Thymus (tissue), 11 donors: ENCODE data around the gene CCDC141. TPM values are rescaled to one million over a fixed set of nuclear protein-coding genes. Genes with fewer than 3 reads are reported as not detected.
A peak's percentile ranks its signal among the peaks of the same experiment; 100 is the strongest.
"Not testable (repeated sequence)": the region's sequence is repeated elsewhere in the genome, so short reads cannot be mapped to it uniquely, and the experiment has no call there.

ENCODE experiments used
- DNase-seq, 9 donors: peaks; one replicate each; pipeline ENCODE4 v3.0.0-alpha.2; 2013; ENCODE audit warnings: low spot score in 9 of 9, low read depth in 6 of 9, missing footprints in 1 of 9
- H3K27ac ChIP-seq, 2 donors: one replicate each; pipeline ENCODE4 v1.5.1; 2013; ENCODE audit warnings: control low read depth in 1 of 2, low read depth in 1 of 2, low read length in 1 of 2, mild to moderate bottlenecking in 1 of 2, moderate library complexity in 1 of 2
- H3K27me3 ChIP-seq, 2 donors: one replicate each; pipeline ENCODE4 v1.5.1; 2013; ENCODE audit warnings: low read length in 1 of 2; ENCODE audit not compliant: control insufficient read depth in 2 of 2, insufficient read depth in 1 of 2
- H3K36me3 ChIP-seq, 2 donors: one replicate each; pipeline ENCODE4 v1.5.1; 2013; ENCODE audit warnings: low read length in 1 of 2, mild to moderate bottlenecking in 1 of 2, moderate library complexity in 1 of 2; ENCODE audit not compliant: control insufficient read depth in 2 of 2, insufficient read depth in 2 of 2
- H3K4me1 ChIP-seq, 2 donors: one replicate each; pipeline ENCODE4 v1.5.1; 2013; ENCODE audit warnings: low read length in 2 of 2; ENCODE audit not compliant: control insufficient read depth in 2 of 2, insufficient read depth in 2 of 2
- H3K4me3 ChIP-seq, 2 donors: one replicate each; pipeline ENCODE4 v1.5.1; 2013; ENCODE audit warnings: low read length in 2 of 2, control low read depth in 1 of 2, mild to moderate bottlenecking in 1 of 2
- H3K9me3 ChIP-seq, 2 donors: one replicate each; pipeline ENCODE4 v1.5.1; 2013; ENCODE audit warnings: low read length in 1 of 2, mild to moderate bottlenecking in 1 of 2; ENCODE audit not compliant: control insufficient read depth in 2 of 2, insufficient read depth in 1 of 2
- WGBS: extraction: QIAGEN DNeasy Blood & Tissue Kit; methylation state at CpG from one replicate; pipeline ENCODE4 v1.1.7; 2013; 5-methylcytosine and 5-hydroxymethylcytosine counted together
- polyA plus RNA-seq: library from polyadenylated mRNA; stranded (reverse); fragments of 200-250 nt; gene quantifications from one replicate; pipeline ENCODE4 v1.2.3, GENCODE V29; 2013
- total RNA-seq: library from RNA; stranded (reverse); fragments of 120-200 nt; gene quantifications from one replicate; pipeline ENCODE4 v1.2.4, GENCODE V29; 2013
- donor health status: healthy.

The CCDC141 gene
- total and polyA plus RNA-seq, 2 donors = 0.84 to 5.8 TPM

GRCh38 chr2:179070895-179071294, 21.0 kb upstream of the CCDC141 start:
- no peaks in the 10 kb centered on the region for H3K27me3 ChIP-seq
- peaks cover 0 to 24% of the 10 kb centered on the region in 2 donors for H3K9me3 ChIP-seq
- H3K4me1 ChIP-seq = peaks cover 14% of the 10 kb centered on the region in 2 donors
- H3K27ac ChIP-seq = no peak overlapping the region
- H3K4me3 ChIP-seq = no peak overlapping the region
- no peaks in the 10 kb centered on the region for H3K36me3 ChIP-seq
- 98% methylated on average over 2 of the region's 2 CpGs for WGBS
- no peak for DNase-seq

GRCh38 chr2:179069685-179070084, 19.7 kb upstream of the CCDC141 start:
- Histone ChIP-seq H3K4me1 (peaks cover 14% of the 10 kb centered on the region in 2 donors), H3K36me3 (no peaks in the 10 kb centered on the region), H3K4me3 (no peak overlapping the region), H3K9me3 (peaks cover 0 to 19% of the 10 kb centered on the region in 2 donors), H3K27me3 (no peaks in the 10 kb centered on the region), H3K27ac (no peak overlapping the region)
- 50% methylated on average over 1 of the region's 1 CpG for WGBS
- DNase-seq = no peak

- H3K27me3 ChIP-seq = no peaks in the 10 kb centered on the region
- H3K36me3 ChIP-seq = no peaks in the 10 kb centered on the region
- no peak for DNase-seq
- peaks cover 0 to 18% of the 10 kb centered on the region in 2 donors for H3K9me3 ChIP-seq
- peaks cover 11 to 14% of the 10 kb centered on the region in 2 donors for H3K4me1 ChIP-seq
- H3K27ac ChIP-seq = no peak overlapping the region
- 98% methylated on average over 2 of the region's 2 CpGs for WGBS
- H3K4me3 ChIP-seq = no peak overlapping the region
Observed at GRCh38 chr2:179068991-179069643, 19.2 kb upstream of the CCDC141 start.

GRCh38 chr2:179059026-179059700, 9.2 kb upstream of the CCDC141 start:
- Histone ChIP-seq H3K36me3 (no peaks in the 10 kb centered on the region), H3K27ac (no peak overlapping the region), H3K4me1 (no peaks in the 10 kb centered on the region), H3K4me3 (no peak overlapping the region), H3K27me3 (no peaks in the 10 kb centered on the region), H3K9me3 (peaks cover 0 to 4% of the 10 kb centered on the region in 2 donors)
- WGBS = 96% methylated on average over 2 of the region's 2 CpGs
- no peak for DNase-seq

- H3K9me3 ChIP-seq = peaks cover 0 to 4% of the 10 kb centered on the region in 2 donors
- H3K36me3 ChIP-seq = no peaks in the 10 kb centered on the region
- H3K4me3 ChIP-seq = no peak overlapping the region
- no peaks in the 10 kb centered on the region for H3K4me1 ChIP-seq
- no peaks in the 10 kb centered on the region for H3K27me3 ChIP-seq
- WGBS = 93% methylated on average over 5 of the region's 5 CpGs
- DNase-seq = no peak
- H3K27ac ChIP-seq = no peak overlapping the region
Observed at GRCh38 chr2:179057737-179058136, 7.8 kb upstream of the CCDC141 start.

GRCh38 chr2:179053568-179053967, 3.6 kb upstream of the CCDC141 start:
- 97% methylated on average over 3 of the region's 3 CpGs for WGBS
- peaks cover 11 to 23% of the 10 kb centered on the region in 2 donors for H3K4me1 ChIP-seq
- DNase-seq, H3K27ac ChIP-seq, H3K9me3 ChIP-seq, H3K27me3 ChIP-seq, H3K4me3 ChIP-seq, H3K36me3 ChIP-seq: not testable (repeated sequence)

- Histone ChIP-seq H3K36me3 (peaks cover under 1 to 2% of the 10 kb centered on the region in 2 donors), H3K9me3 (no peaks in the 10 kb centered on the region), H3K27me3 (no peaks in the 10 kb centered on the region), H3K4me3 (no peak overlapping the region), H3K27ac (no peak overlapping the region), H3K4me1 (peaks cover 14 to 27% of the 10 kb centered on the region in 2 donors)
- DNase-seq = no peak
- WGBS = 91% methylated on average over 4 of the region's 4 CpGs
Observed at GRCh38 chr2:179051250-179051649, 1.3 kb upstream of the CCDC141 start.

GRCh38 chr2:179050755-179051154, 818 bp upstream of the CCDC141 start:
- peaks cover 3 to 5% of the 10 kb centered on the region in 2 donors for H3K36me3 ChIP-seq
- no peak overlapping the region for H3K27ac ChIP-seq
- no peaks in the 10 kb centered on the region for H3K9me3 ChIP-seq
- no peak overlapping the region for H3K4me3 ChIP-seq
- no peak for DNase-seq
- peaks cover 14 to 29% of the 10 kb centered on the region in 2 donors for H3K4me1 ChIP-seq
- H3K27me3 ChIP-seq = no peaks in the 10 kb centered on the region

GRCh38 chr2:179049203-179049545, 763 bp downstream of the CCDC141 start:
- DNase-seq = peak in 3 of 9 donors; percentile 28 to 68 (median 40)
- H3K4me3 ChIP-seq = peak overlapping the region; percentile 59 to 63
- peaks cover 3 to 5% of the 10 kb centered on the region in 2 donors for H3K36me3 ChIP-seq
- peaks cover 14 to 29% of the 10 kb centered on the region in 2 donors for H3K4me1 ChIP-seq
- peak overlapping the region; percentile 81 to 95 for H3K27ac ChIP-seq
- no peaks in the 10 kb centered on the region for H3K9me3 ChIP-seq
- WGBS = 17% methylated on average over 4 of the region's 4 CpGs
- H3K27me3 ChIP-seq = no peaks in the 10 kb centered on the region
